Inflammatory macrophage treated with lipopolysaccharide for 4 hours (primary cell): ENCODE results near the gene PSEN1.

Experiments used
- DNase-seq: peaks from one replicate; pipeline ENCODE4 v3.0.0-alpha.2; 2020

The PSEN1 gene

GRCh38 chr14:73255693-73256225 lies 119.5 kb downstream of the PSEN1 start:
- no peak for DNase-seq

GRCh38 chr14:73258076-73258475 lies 121.8 kb downstream of the PSEN1 start:
- DNase-seq: peak; percentile 33

GRCh38 chr14:73258845-73259611 lies 122.7 kb downstream of the PSEN1 start:
- DNase-seq: no peak

DNA sequence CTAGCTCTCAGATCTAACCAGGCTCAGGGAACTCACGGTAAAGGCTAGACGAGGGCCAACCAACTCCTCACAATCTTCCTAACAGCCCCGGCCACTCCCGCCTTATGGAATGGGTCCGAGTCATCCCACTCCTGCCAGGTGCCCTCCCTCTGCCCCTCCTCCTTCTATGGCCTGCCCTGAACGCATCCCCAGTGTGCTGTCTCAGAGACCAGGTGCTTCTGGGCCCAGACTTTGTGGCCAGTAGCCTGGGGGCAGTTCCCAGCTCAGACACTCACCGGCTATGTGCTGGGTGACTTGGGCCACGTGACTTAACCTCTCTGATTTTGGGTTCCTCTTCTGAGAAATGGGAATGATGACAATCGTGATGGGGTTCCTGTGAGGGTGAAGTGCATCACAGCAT lies 123.5 kb downstream of the PSEN1 start:
- DNase-seq: no peak

DNA sequence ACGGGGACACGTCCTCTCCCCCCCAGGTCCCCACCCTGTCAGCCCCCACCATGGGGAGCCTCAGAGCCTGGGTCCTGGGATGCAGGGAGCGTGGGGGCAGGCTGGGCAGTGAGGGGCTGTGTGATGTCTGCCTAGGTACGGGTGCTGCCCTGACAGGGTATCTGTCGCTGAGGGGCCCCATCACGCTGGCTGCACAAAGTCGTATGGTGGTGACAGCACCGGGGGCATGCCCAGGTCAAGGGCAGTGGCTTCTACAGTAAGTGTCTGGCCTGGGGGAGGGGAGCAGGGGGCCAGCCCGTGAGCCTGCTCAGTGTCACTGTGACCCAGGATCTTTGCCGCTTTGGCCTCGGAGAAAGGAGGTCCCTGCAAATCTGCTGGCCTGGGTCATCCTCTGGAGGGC lies 124.3 kb downstream of the PSEN1 start:
- DNase-seq: no peak

GRCh38 chr14:73261075-73261474 lies 124.8 kb downstream of the PSEN1 start:
- DNase-seq: no peak

- DNase-seq: no peak
These were observed 125.5 kb downstream of the PSEN1 start for GRCh38 chr14:73261520-73262426.

DNA sequence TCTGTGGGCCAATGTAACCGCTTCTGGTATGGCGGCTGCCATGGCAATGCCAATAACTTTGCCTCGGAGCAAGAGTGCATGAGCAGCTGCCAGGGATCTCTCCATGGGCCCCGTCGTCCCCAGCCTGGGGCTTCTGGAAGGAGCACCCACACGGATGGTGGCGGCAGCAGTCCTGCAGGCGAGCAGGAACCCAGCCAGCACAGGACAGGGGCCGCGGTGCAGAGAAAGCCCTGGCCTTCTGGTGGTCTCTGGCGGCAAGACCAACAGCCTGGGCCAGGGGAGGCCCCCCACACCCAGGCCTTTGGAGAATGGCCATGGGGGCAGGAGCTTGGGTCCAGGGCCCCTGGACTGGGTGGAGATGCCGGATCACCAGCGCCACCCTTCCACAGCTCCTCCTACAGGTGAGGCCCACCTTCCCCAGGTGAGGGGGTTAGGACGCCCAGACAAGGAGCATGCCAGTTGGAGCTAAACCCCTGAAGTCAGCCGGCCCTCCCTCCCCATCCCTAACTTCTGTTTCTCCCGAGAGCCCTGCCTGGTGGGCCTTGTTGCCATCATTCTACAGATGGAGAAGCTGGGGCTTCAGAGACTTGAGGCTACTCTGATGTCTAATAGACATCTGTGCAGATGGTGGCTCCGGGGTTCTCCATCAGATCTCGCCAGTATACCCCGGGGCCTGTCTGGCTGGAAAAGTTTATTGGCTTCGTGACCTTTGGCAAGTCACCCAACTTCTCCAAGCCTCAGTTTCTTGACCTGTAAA lies 126.3 kb downstream of the PSEN1 start:
- no peak for DNase-seq

DNA sequence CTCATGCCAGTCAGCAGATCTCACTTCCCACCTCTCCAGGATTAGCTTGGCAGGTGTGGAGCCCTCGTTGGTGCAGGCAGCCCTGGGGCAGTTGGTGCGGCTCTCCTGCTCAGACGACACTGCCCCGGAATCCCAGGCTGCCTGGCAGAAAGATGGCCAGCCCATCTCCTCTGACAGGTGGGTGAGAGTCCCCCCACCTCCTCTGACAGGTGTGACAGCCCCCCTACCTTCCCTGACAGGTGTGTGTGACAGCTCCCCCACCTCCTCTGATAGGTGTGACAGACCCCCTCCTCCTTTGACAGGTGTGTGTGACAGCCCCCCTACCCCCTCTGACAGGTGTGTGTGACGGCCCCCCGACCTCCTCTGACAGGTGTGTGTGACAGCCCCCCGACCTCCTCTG lies 127.3 kb downstream of the PSEN1 start:
- DNase-seq: no peak

DNA sequence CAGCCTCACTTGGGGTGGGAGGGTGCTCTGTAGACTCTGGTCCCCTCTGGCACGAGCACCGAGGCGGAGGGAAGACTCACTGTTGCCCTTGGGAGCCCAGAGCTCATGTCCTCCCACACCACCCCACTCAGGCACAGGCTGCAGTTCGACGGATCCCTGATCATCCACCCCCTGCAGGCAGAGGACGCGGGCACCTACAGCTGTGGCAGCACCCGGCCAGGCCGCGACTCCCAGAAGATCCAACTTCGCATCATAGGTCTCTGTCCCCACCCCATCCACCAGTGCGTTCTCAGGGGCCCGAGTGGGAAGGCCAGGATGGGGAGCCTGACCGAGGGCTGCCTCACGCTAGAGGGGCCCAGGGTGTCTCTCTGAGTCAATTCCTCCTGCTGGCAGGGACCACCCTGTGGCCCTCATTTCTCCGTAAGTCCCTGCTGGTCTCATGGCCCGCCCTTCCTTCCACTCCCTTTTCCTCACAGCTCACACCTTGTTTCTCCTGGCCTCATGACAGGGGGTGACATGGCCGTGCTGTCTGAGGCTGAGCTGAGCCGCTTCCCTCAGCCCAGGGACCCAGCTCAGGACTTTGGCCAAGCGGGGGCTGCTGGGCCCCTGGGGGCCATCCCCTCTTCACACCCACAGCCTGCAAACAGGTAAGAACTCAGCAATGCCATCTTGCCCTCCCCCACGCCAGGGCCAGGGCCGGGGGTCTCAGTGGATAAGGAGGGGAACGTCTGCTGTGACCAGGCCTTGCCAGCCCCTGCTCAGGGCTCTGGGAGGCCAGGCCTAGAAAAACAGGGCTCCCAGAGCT lies 128.0 kb downstream of the PSEN1 start:
- DNase-seq: no peak

DNA sequence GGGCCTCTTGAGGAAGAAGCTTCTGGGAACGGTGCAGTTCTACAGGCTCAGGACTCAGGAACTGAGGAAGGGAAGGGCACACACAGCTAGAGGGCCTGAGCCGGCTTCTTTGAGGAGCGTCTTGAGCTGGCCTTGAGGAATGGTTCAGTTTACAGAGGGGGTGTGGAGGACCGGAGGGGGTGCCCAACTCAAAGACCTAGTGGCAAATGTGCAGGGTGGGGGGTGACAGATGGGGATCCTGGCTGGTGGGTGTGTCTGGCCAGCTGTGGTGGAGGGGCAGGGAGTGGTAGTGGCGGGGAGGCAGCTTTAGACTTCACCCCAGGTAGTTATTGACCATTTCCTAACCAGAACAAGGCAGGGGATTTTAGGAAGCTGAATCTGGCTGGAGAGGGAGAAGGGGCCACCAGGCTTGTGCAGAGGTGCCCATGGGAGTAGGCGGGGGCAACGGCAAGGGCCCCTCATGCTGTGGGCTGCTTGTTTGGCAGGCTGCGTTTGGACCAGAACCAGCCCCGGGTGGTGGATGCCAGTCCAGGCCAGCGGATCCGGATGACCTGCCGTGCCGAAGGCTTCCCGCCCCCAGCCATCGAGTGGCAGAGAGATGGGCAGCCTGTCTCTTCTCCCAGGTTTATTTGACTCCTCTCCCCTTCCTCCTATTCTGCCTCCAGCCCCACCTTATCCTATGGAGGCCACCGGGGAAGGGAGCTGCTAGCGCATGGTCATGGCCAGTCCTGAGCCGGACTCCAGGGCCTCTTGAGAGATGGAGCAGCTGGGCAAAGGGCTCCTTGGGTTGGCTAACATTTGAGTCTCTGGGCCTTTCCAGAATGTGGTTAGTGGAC lies 128.8 kb downstream of the PSEN1 start:
- no peak for DNase-seq

DNA sequence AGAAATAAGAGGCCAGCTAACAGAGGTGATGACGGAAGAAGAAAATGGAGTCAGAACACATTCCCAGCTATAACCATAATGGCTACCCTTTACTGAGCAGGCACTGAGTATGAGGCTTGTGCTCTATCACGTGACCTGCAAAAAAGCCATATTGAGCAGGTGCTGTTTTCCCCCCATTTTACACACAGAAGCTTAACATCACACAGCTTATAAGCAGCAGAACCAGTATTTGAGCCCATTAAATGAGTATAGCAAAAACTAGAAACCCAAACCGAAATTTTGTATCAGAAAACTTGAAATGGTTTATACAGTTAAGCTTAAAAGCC lies 129.4 kb downstream of the PSEN1 start:
- DNase-seq: no peak

DNA sequence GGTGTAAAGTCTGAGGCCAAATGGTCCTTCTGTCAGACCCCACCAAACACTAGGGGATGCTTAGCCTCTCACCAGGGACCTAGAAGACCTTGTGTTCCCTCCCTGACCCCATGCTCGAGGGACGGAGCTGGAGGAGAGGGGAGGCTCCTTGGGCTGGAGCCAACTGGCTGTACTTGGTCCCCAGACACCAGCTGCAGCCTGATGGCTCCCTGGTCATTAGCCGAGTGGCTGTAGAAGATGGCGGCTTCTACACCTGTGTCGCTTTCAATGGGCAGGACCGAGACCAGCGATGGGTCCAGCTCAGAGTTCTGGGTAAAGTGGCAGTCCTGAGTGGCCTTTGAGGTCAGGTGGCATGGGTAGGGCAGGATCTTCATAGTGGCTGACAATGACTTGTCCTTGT lies 130.0 kb downstream of the PSEN1 start:
- no peak for DNase-seq

DNA sequence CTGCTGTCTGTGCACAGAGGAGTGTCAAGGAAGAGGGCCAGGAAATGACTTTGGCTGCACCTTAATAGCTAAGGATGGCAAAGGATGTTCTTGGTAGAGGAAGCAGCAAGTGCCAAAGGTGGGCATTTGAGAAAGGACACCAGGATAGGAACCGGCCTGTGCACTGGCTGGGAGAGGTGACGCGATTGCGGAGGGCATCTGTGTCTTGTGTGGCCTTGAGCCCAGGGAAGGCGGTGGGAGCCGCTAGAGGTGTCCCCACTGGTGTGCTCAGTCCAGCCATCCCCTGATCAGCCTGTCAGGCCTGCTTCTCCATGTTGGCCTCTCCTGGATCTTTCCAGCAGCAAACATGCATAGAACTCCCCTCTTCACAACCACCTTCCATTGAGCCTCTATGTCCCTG lies 131.2 kb downstream of the PSEN1 start:
- no peak for DNase-seq

GRCh38 chr14:73269729-73270531 lies 133.6 kb downstream of the PSEN1 start:
- DNase-seq: no peak

GRCh38 chr14:73272393-73272792 lies 136.1 kb downstream of the PSEN1 start:
- DNase-seq: no peak
